Measurements from ENCODE around the gene ALOX5AP. TPM values are rescaled to one million over a fixed set of nuclear protein-coding genes. Genes with fewer than 3 reads are reported as not detected.

Gene ALOX5AP
- total RNA-seq, 1 donor from 2014 or later = 4.5 TPM

GRCh38 chr13:30689752-30690151, 45.6 kb upstream of the ALOX5AP start:
- Histone ChIP-seq H3K4me1 (ENCODE audit: insufficient read depth, low read length) (peaks cover 9% of the 10 kb centered on the region), H3K27ac (ENCODE audit: low read depth, low read length) (no peak overlapping the region), H3K4me3 (ENCODE audit: insufficient read depth, low read depth, low read length) (no peak overlapping the region), H3K4me2 (ENCODE audit: low read length) (peak overlapping the region; percentile 71), H3K27me3 (ENCODE audit: insufficient read depth, low read length) (no peaks in the 10 kb centered on the region), H3K9me3 (ENCODE audit: insufficient read depth, low read depth, low read length) (no peaks in the 10 kb centered on the region), H4K20me1 (ENCODE audit: insufficient read depth, low read length) (no peaks in the 10 kb centered on the region), H3K9ac (ENCODE audit: low read length) (no peak overlapping the region), H2AFZ (ENCODE audit: low read depth, low read length) (no peak overlapping the region), H3K79me2 (ENCODE audit: insufficient read depth, low read length) (no peaks in the 10 kb centered on the region), H3K36me3 (ENCODE audit: insufficient read depth, low read length) (no peaks in the 10 kb centered on the region)
- no peaks in the 10 kb centered on the region for H3K9me3 Mint-ChIP-seq (ENCODE audit: unreplicated experiment)
- H3K4me3 Mint-ChIP-seq (ENCODE audit: unreplicated experiment) = no peak overlapping the region
- H3K36me3 Mint-ChIP-seq (ENCODE audit: low read depth, unreplicated experiment) = peaks cover 3% of the 10 kb centered on the region
- H3K4me1 Mint-ChIP-seq (ENCODE audit: low read depth, unreplicated experiment) = peaks cover 5% of the 10 kb centered on the region
- TF ChIP-seq CTCF (IDR thresholded peaks at IDR 0.05; ENCODE audit: insufficient read depth, low read depth, low read length) = no peak
- no peak for TF ChIP-seq EZH2 (IDR thresholded peaks at IDR 0.05; ENCODE audit: insufficient read depth, low read length)
- no peaks in the 10 kb centered on the region for H3K27me3 Mint-ChIP-seq (ENCODE audit: low read depth, unreplicated experiment)
- FAIRE-seq (no peak), DNase-seq (ENCODE audit: low read depth) (no peak)
- H3K27ac Mint-ChIP-seq (ENCODE audit: unreplicated experiment) = no peak overlapping the region

- peak overlapping the region; percentile 41 for H2AFZ ChIP-seq (ENCODE audit: low read depth, low read length)
- H3K36me3 ChIP-seq (ENCODE audit: insufficient read depth, low read length) = no peaks in the 10 kb centered on the region
- Mint-ChIP-seq H3K36me3 (ENCODE audit: low read depth, unreplicated experiment) (peaks cover 3% of the 10 kb centered on the region), H3K4me1 (ENCODE audit: low read depth, unreplicated experiment) (peaks cover 6% of the 10 kb centered on the region), H3K4me3 (ENCODE audit: unreplicated experiment) (no peak overlapping the region), H3K9me3 (ENCODE audit: unreplicated experiment) (no peaks in the 10 kb centered on the region), H3K27me3 (ENCODE audit: low read depth, unreplicated experiment) (no peaks in the 10 kb centered on the region), H3K27ac (ENCODE audit: unreplicated experiment) (peak overlapping the region; percentile 41)
- peak overlapping the region; percentile 54 for H3K27ac ChIP-seq (ENCODE audit: low read depth, low read length)
- FAIRE-seq = peak; percentile 90
- peak overlapping the region; percentile 71 for H3K4me2 ChIP-seq (ENCODE audit: low read length)
- DNase-seq (ENCODE audit: low read depth) = peak; percentile 93
- H3K79me2 ChIP-seq (ENCODE audit: insufficient read depth, low read length) = no peaks in the 10 kb centered on the region
- H3K9me3 ChIP-seq (ENCODE audit: insufficient read depth, low read depth, low read length) = no peaks in the 10 kb centered on the region
- no peak for TF ChIP-seq CTCF (IDR thresholded peaks at IDR 0.05; ENCODE audit: insufficient read depth, low read depth, low read length)
- no peak for TF ChIP-seq EZH2 (IDR thresholded peaks at IDR 0.05; ENCODE audit: insufficient read depth, low read length)
- H3K9ac ChIP-seq (ENCODE audit: low read length) = peak overlapping the region; percentile 50
- peak overlapping the region; percentile 24 for H3K4me3 ChIP-seq (ENCODE audit: insufficient read depth, low read depth, low read length)
- no peaks in the 10 kb centered on the region for H3K27me3 ChIP-seq (ENCODE audit: insufficient read depth, low read length)
- peaks cover 9% of the 10 kb centered on the region for H3K4me1 ChIP-seq (ENCODE audit: insufficient read depth, low read length)
- H4K20me1 ChIP-seq (ENCODE audit: insufficient read depth, low read length) = no peaks in the 10 kb centered on the region
Observed at GRCh38 chr13:30690282-30691188, 44.8 kb upstream of the ALOX5AP start.

GRCh38 chr13:30692113-30692512, 43.2 kb upstream of the ALOX5AP start:
- Mint-ChIP-seq H3K36me3 (ENCODE audit: low read depth, unreplicated experiment) (peaks cover 3% of the 10 kb centered on the region), H3K27ac (ENCODE audit: unreplicated experiment) (no peak overlapping the region), H3K4me3 (ENCODE audit: unreplicated experiment) (no peak overlapping the region), H3K27me3 (ENCODE audit: low read depth, unreplicated experiment) (no peaks in the 10 kb centered on the region), H3K9me3 (ENCODE audit: unreplicated experiment) (no peaks in the 10 kb centered on the region), H3K4me1 (ENCODE audit: low read depth, unreplicated experiment) (peaks cover 21% of the 10 kb centered on the region)
- TF ChIP-seq EZH2 (IDR thresholded peaks at IDR 0.05; ENCODE audit: insufficient read depth, low read length) (no peak), CTCF (IDR thresholded peaks at IDR 0.05; ENCODE audit: insufficient read depth, low read depth, low read length) (no peak)
- Histone ChIP-seq H3K79me2 (ENCODE audit: insufficient read depth, low read length) (no peaks in the 10 kb centered on the region), H3K9me3 (ENCODE audit: insufficient read depth, low read depth, low read length) (no peaks in the 10 kb centered on the region), H3K27me3 (ENCODE audit: insufficient read depth, low read length) (no peaks in the 10 kb centered on the region), H4K20me1 (ENCODE audit: insufficient read depth, low read length) (no peaks in the 10 kb centered on the region), H3K27ac (ENCODE audit: low read depth, low read length) (no peak overlapping the region), H2AFZ (ENCODE audit: low read depth, low read length) (no peak overlapping the region), H3K4me1 (ENCODE audit: insufficient read depth, low read length) (peaks cover 17% of the 10 kb centered on the region), H3K9ac (ENCODE audit: low read length) (no peak overlapping the region), H3K4me3 (ENCODE audit: insufficient read depth, low read depth, low read length) (no peak overlapping the region), H3K4me2 (ENCODE audit: low read length) (no peak overlapping the region), H3K36me3 (ENCODE audit: insufficient read depth, low read length) (no peaks in the 10 kb centered on the region)
- FAIRE-seq (no peak), DNase-seq (ENCODE audit: low read depth) (no peak)

Measured in astrocyte (in vitro differentiated cells and primary cell).